Muscle layer of duodenum (tissue), 2 donors: ENCODE data around the gene XPNPEP2.

ENCODE experiments used
- H3K27ac ChIP-seq: one replicate; pipeline ENCODE4 v1.7.0; 2013; ENCODE audit warnings: mild to moderate bottlenecking, low read length
- H3K27me3 ChIP-seq: one replicate; pipeline ENCODE4 v1.7.0; 2013; ENCODE audit warnings: low read depth, mild to moderate bottlenecking, control low read depth, low read length
- H3K36me3 ChIP-seq, 2 donors: one replicate each; pipeline ENCODE4 v1.7.0; 2013; ENCODE audit warnings: low read length in 2 of 2, control low read depth in 1 of 2, mild to moderate bottlenecking in 1 of 2; ENCODE audit not compliant: insufficient read depth in 2 of 2, control insufficient read depth in 1 of 2
- H3K4me1 ChIP-seq, 2 donors: one replicate each; pipeline ENCODE4 v1.7.0; 2013; ENCODE audit warnings: low read length in 2 of 2, mild to moderate bottlenecking in 2 of 2, control low read depth in 1 of 2, moderate library complexity in 1 of 2; ENCODE audit not compliant: insufficient read depth in 2 of 2, control insufficient read depth in 1 of 2
- H3K4me3 ChIP-seq, 2 donors: one replicate each; pipeline ENCODE4 v1.7.0; 2013; ENCODE audit warnings: low read length in 2 of 2, low read depth in 1 of 2, mild to moderate bottlenecking in 1 of 2
- H3K9me3 ChIP-seq, 2 donors: one replicate each; pipeline ENCODE4 v1.7.0; 2013; ENCODE audit warnings: low read length in 2 of 2, control low read depth in 1 of 2, mild to moderate bottlenecking in 1 of 2; ENCODE audit not compliant: control insufficient read depth in 1 of 2
- donor health status: healthy.

The XPNPEP2 gene

DNA sequence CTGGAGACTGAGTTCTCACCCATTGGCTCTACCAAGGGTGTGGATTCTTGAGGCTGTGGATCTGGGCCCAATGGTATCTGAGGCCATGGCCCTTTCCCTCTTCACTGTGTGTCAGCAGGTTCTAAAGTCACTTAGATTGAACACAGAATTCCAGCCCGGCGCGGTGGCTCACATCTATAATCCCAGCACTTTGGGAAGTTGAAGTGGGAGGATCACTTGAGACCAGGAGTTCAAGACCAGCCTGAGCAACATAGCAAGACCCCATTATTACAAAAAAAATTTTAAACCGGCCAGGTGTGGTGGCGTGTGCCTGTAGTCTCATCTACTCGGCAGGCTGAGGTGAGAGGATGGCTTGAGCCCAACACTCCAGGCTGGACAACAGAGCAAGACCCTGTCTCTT, 18.0 kb upstream of the XPNPEP2 start:
- no peaks in the 10 kb centered on the region for H3K4me1 ChIP-seq
- H3K27me3 ChIP-seq = no peaks in the 10 kb centered on the region
- H3K27ac ChIP-seq = no peak overlapping the region
- no peaks in the 10 kb centered on the region for H3K36me3 ChIP-seq
- H3K4me3 ChIP-seq = no peak overlapping the region
- no peaks in the 10 kb centered on the region for H3K9me3 ChIP-seq

DNA sequence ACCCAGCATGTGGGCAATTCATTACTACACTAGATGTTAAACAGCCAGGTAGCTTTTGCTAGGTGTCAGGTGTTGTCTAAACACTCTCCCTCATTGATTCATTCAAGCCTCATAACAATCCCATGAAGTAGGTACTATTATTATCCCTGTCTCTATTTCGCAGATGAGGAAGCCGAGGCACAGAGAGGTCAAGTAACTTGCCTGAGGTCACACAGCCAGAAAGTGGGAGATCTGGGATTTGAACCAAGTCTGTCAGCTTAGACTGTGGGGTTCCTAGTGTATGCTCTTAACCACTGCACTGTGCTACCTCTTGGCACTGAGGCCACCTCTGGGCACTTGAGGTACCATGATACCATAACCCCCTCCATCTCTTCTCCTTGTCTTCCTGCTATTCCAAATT, 17.4 kb upstream of the XPNPEP2 start:
- H3K36me3 ChIP-seq = no peaks in the 10 kb centered on the region
- H3K27ac ChIP-seq = no peak overlapping the region
- no peaks in the 10 kb centered on the region for H3K9me3 ChIP-seq
- no peaks in the 10 kb centered on the region for H3K27me3 ChIP-seq
- H3K4me1 ChIP-seq = no peaks in the 10 kb centered on the region
- H3K4me3 ChIP-seq = no peak overlapping the region

- no peaks in the 10 kb centered on the region for H3K9me3 ChIP-seq
- no peak overlapping the region for H3K27ac ChIP-seq
- H3K27me3 ChIP-seq = no peaks in the 10 kb centered on the region
- no peaks in the 10 kb centered on the region for H3K4me1 ChIP-seq
- no peak overlapping the region for H3K4me3 ChIP-seq
- no peaks in the 10 kb centered on the region for H3K36me3 ChIP-seq
Observed at GRCh38 chrX:129721870-129722269, 16.9 kb upstream of the XPNPEP2 start.

DNA sequence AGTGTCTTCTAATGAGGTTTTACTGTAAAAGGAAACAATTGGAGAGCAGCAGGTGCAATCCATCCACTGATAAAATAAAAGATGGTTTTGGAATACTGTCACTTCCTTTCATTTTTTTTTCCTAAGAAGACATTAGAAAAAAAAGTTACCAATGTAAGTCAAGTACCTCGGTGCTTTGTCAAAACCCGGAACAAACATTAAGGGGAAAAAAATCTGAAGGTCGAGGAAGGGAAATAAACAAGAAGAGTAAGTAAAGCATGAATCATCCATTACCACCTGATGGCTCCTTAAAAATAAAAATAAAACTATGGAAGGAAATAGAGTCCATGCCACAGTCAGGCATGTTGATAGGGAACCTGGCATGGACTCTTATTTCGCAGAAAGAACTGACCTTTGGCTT, 15.3 kb upstream of the XPNPEP2 start:
- no peaks in the 10 kb centered on the region for H3K4me1 ChIP-seq

DNA sequence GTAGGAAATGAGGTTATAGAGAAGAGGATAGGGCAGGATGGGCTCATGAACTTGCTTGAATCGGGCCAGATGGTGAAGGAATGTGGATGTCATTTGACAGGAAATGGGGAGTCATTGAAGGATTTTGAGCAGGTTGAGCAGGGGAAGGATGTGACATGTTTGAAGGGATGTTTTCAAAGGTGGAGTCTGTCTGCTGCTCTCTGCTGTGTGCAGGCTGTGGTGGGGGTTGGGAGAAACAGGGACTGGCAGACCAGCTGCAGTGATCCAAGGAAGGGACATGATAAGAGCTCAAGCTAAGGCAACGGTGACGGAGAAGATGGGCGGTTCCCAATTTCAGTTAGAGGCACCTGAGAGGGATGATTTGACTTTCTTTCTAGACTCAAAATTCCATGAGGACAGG, 14.0 kb upstream of the XPNPEP2 start:
- H3K36me3 ChIP-seq = no peaks in the 10 kb centered on the region

More for the DNA sequence above, 15.3 kb upstream of the XPNPEP2 start:
- H3K36me3 ChIP-seq = no peaks in the 10 kb centered on the region
- no peaks in the 10 kb centered on the region for H3K9me3 ChIP-seq
- H3K4me3 ChIP-seq = no peak overlapping the region
- H3K27me3 ChIP-seq = no peaks in the 10 kb centered on the region
- no peak overlapping the region for H3K27ac ChIP-seq

GRCh38 chrX:129726307-129727111, 12.3 kb upstream of the XPNPEP2 start:
- Histone ChIP-seq H3K27me3 (no peaks in the 10 kb centered on the region), H3K27ac (no peak overlapping the region)

More for the DNA sequence above, 14.0 kb upstream of the XPNPEP2 start:
- no peak overlapping the region for H3K4me3 ChIP-seq
- no peaks in the 10 kb centered on the region for H3K27me3 ChIP-seq
- H3K27ac ChIP-seq = no peak overlapping the region
- no peaks in the 10 kb centered on the region for H3K4me1 ChIP-seq
- H3K9me3 ChIP-seq = no peaks in the 10 kb centered on the region

GRCh38 chrX:129728061-129728460, 10.7 kb upstream of the XPNPEP2 start:
- Histone ChIP-seq H3K4me1 (no peaks in the 10 kb centered on the region), H3K4me3 (no peak overlapping the region), H3K9me3 (no peaks in the 10 kb centered on the region), H3K36me3 (no peaks in the 10 kb centered on the region), H3K27me3 (no peaks in the 10 kb centered on the region), H3K27ac (no peak overlapping the region)

More at GRCh38 chrX:129726307-129727111, 12.3 kb upstream of the XPNPEP2 start:
- Histone ChIP-seq H3K4me1 (no peaks in the 10 kb centered on the region), H3K36me3 (no peaks in the 10 kb centered on the region), H3K9me3 (no peaks in the 10 kb centered on the region), H3K4me3 (no peak overlapping the region)

DNA sequence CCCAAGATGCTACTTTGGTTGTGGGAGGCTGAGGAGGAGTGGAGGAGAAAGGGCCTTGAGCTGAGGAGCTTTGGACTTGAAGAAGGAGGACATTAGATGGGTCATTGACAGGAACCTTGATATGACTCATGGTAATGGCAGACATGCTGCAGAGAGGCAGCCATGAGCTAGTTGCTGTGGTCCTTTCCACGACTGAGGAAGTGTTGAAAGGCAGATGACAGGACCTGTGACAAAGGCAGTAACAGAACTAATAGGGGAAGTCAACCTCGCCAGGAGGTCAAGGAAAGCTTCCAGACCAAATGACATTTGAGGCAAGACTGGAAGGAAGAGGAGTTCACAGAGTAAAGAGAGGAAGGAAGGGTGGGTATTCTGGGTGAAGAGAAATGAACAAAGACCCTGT, 7.6 kb upstream of the XPNPEP2 start:
- no peaks in the 10 kb centered on the region for H3K9me3 ChIP-seq
- no peak overlapping the region for H3K27ac ChIP-seq
- H3K27me3 ChIP-seq = no peaks in the 10 kb centered on the region
- no peaks in the 10 kb centered on the region for H3K36me3 ChIP-seq
- H3K4me1 ChIP-seq = no peaks in the 10 kb centered on the region
- H3K4me3 ChIP-seq = no peak overlapping the region

GRCh38 chrX:129732857-129733256, 5.9 kb upstream of the XPNPEP2 start:
- H3K27ac ChIP-seq = no peak overlapping the region
- no peaks in the 10 kb centered on the region for H3K9me3 ChIP-seq
- H3K27me3 ChIP-seq = no peaks in the 10 kb centered on the region
- H3K4me3 ChIP-seq = no peak overlapping the region
- H3K4me1 ChIP-seq = no peaks in the 10 kb centered on the region
- H3K36me3 ChIP-seq = no peaks in the 10 kb centered on the region

DNA sequence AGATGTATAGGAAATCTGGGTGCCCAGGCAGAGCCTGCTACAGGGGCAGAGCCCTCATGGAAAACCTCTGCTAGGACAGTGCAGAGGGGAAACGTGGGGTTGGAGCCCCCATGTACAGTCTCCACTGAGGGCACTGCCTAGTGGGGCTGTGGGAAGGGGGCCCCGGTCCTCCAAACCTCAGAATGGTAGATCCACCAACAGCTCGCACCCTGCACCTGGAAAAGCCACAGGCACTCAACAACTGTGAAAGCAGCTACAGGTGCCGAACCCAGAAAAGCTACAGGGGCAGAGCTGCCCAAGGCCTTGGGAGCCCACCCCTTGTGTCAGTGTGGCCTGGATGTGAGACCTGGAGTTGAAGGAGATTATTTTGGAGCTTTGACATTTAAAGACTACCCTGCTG, 5.4 kb upstream of the XPNPEP2 start:
- H3K36me3 ChIP-seq = no peaks in the 10 kb centered on the region
- no peaks in the 10 kb centered on the region for H3K27me3 ChIP-seq
- H3K9me3 ChIP-seq = no peaks in the 10 kb centered on the region
- H3K4me3 ChIP-seq = no peak overlapping the region
- no peaks in the 10 kb centered on the region for H3K4me1 ChIP-seq
- no peak overlapping the region for H3K27ac ChIP-seq

DNA sequence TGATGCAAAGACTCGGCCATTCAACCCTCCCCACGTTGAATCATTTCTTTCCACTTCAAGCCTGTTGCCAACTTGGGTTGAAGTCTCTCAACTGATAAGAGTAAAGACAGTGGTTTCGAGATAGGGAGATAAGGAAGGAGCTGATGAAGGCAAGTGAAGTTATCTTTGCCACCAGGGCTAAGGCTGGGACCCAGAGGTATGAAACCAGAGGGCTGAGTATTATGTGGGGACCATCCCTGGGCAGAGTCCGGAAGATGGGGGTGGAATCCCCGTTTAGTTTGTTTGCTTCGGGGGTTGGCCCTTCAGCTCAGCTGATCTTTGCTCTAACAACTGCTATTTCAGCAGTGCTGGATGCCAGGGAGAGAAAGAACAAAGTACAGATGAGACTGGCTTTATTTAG, 2.3 kb upstream of the XPNPEP2 start:
- H3K4me3 ChIP-seq = no peak overlapping the region
- no peaks in the 10 kb centered on the region for H3K9me3 ChIP-seq
- no peaks in the 10 kb centered on the region for H3K4me1 ChIP-seq
- H3K27ac ChIP-seq = no peak overlapping the region
- no peaks in the 10 kb centered on the region for H3K27me3 ChIP-seq
- no peaks in the 10 kb centered on the region for H3K36me3 ChIP-seq

- peak overlapping the region; percentile 31 for H3K27ac ChIP-seq
- no peaks in the 10 kb centered on the region for H3K36me3 ChIP-seq
- no peaks in the 10 kb centered on the region for H3K4me1 ChIP-seq
- no peaks in the 10 kb centered on the region for H3K9me3 ChIP-seq
- no peak overlapping the region for H3K4me3 ChIP-seq
- no peaks in the 10 kb centered on the region for H3K27me3 ChIP-seq
Observed at GRCh38 chrX:129737916-129738315, 863 bp upstream of the XPNPEP2 start.
